ENCODE data around the gene PTEN. TPM values are rescaled to one million over a fixed set of nuclear protein-coding genes. Genes with fewer than 3 reads are reported as not detected.
"Not testable (repeated sequence)": the region's sequence is repeated elsewhere in the genome, so short reads cannot be mapped to it uniquely, and the experiment has no call there.

PTEN gene
- polyA plus RNA-seq, 2 donors = 18.2 to 25.2 TPM

DNA sequence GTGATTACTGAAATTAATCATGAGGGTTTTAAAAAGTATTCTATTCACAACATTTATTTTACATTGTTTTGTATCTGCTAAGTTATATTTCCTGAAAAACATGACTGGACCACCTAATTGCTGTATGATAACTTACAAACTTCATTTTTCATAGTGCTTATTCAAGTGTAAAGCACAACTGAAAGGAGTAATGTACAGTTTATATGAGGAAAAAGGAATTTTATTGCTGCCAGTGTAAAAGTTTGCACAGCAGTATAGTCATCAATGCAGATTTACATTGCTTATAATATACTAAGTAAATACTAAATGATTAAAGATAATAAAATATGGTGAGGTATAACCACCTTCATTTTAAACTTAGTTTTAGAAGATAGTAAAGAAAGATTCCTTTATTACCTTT is 4.0 kb downstream of the PTEN start:
- H3K4me1 ChIP-seq (ENCODE audit: control insufficient read depth in 2 of 2, insufficient read depth in 2 of 2, low read length in 1 of 2) = peaks cover 2 to 3% of the 10 kb centered on the region in 2 donors
- no peak overlapping the region for H3K27ac ChIP-seq (ENCODE audit: low read depth in 2 of 2, low read length in 1 of 2)
- no peaks in the 10 kb centered on the region for H3K36me3 ChIP-seq (ENCODE audit: control insufficient read depth in 2 of 2, insufficient read depth in 2 of 2, low read length in 1 of 2)
- no peaks in the 10 kb centered on the region for H3K9me3 ChIP-seq (ENCODE audit: control insufficient read depth in 2 of 2, insufficient read depth in 1 of 2, low read depth in 1 of 2, low read length in 1 of 2)
- H3K4me3 ChIP-seq (ENCODE audit: low read depth in 1 of 2, low read length in 2 of 2) = peak overlapping the region in 1 of 2 donors; percentile 35
- no peaks in the 10 kb centered on the region for H3K27me3 ChIP-seq (ENCODE audit: control insufficient read depth in 1 of 2, insufficient read depth in 2 of 2, low read length in 2 of 2)

DNA sequence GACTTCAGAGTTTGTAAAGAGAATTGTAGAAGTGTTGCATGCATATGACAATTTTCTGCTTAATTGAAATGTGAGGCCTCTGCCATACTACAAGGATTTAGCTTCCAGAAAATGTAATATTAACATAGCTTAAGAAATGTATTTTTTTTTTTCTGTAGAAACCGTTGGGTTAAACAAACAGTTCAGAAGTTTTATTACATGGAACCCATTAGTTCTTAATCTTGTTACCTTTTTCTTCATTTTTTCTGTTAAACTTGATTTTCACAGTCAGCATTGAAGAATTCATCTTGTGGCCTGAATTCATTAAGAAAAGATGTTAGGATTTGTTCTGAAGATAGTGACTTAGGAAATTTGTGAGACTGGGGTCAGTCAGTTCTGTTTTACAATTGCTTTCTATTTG is 4.9 kb downstream of the PTEN start:
- no peak overlapping the region for H3K27ac ChIP-seq (ENCODE audit: low read depth in 2 of 2, low read length in 1 of 2)
- H3K27me3 ChIP-seq (ENCODE audit: control insufficient read depth in 1 of 2, insufficient read depth in 2 of 2, low read length in 2 of 2) = no peaks in the 10 kb centered on the region
- 17 to 18% methylated on average over 1 of the region's 1 CpG for WGBS, 2 donors
- H3K36me3 ChIP-seq (ENCODE audit: control insufficient read depth in 2 of 2, insufficient read depth in 2 of 2, low read length in 1 of 2) = no peaks in the 10 kb centered on the region
- peaks cover 2 to 3% of the 10 kb centered on the region in 2 donors for H3K4me1 ChIP-seq (ENCODE audit: control insufficient read depth in 2 of 2, insufficient read depth in 2 of 2, low read length in 1 of 2)
- H3K4me3 ChIP-seq (ENCODE audit: low read depth in 1 of 2, low read length in 2 of 2) = peak overlapping the region in 1 of 2 donors; percentile 33
- no peaks in the 10 kb centered on the region for H3K9me3 ChIP-seq (ENCODE audit: control insufficient read depth in 2 of 2, insufficient read depth in 1 of 2, low read depth in 1 of 2, low read length in 1 of 2)

DNA sequence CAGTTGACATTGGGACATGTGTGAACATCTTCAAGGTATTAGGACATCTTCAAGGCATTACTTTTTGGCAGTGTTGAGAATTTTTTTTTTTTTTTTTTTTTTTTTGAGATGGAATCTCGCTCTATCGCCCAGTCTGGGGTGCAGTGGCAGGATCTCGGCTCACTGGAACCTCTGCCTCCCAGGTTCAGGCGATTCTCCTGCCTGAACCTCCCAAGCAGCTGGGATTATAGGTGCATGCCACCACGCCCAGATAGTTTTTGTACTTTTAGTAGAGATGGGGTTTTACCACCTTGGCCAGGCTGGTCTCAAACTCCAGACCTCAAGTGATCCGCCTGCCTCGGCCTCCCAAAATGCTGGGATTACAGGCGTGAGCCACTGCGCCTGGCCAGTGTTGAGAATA is 5.7 kb downstream of the PTEN start:
- peak overlapping the region; percentile 21 to 55 for H3K27ac ChIP-seq (ENCODE audit: low read depth in 2 of 2, low read length in 1 of 2)
- 74 to 82% methylated on average over 9 of the region's 9 CpGs for WGBS, 2 donors
- H3K4me1 ChIP-seq (ENCODE audit: control insufficient read depth in 2 of 2, insufficient read depth in 2 of 2, low read length in 1 of 2) = not testable (repeated sequence)

DNA sequence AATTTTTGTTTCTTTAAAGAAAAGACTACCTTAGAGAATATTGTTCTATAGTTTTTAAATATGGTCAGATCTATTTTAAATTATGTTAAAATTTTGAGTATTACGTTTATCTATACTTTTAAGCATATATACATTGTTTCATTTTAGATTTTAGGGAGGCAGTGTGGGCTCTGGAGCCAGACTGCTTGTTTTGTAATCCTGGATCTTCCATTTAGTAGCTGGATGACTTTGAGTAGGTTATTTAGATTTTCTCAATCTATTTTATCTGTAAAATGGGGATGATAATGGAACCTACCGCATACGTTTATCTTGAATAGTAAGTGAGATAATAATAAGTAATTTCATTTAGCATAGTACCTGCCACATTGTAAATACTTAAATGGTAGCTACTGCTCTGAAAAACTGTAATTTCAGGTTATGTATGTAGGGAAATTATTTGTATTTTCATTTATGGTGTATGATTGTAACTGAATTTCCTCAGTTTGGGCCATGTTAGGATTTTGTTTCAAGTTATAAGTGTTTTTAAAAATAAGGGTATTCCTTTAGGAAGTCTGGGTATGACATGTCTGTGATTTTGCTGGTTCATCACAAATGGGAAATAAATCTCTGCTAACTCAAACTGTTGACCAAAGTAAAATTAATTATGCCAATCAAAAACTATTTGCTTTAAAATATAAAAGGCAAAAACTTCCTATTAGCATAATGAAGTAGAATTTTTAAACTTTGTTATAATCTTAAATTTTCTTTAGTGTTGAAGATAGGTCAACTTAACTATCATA is 6.5 kb downstream of the PTEN start:
- H3K27me3 ChIP-seq (ENCODE audit: control insufficient read depth in 1 of 2, insufficient read depth in 2 of 2, low read length in 2 of 2) = no peaks in the 10 kb centered on the region
- WGBS, 2 donors = 68 to 85% methylated on average over 3 of the region's 3 CpGs
- no peak overlapping the region for H3K4me3 ChIP-seq (ENCODE audit: low read depth in 1 of 2, low read length in 2 of 2)
- H3K36me3 ChIP-seq (ENCODE audit: control insufficient read depth in 2 of 2, insufficient read depth in 2 of 2, low read length in 1 of 2) = no peaks in the 10 kb centered on the region
- peaks cover 2 to 3% of the 10 kb centered on the region in 2 donors for H3K4me1 ChIP-seq (ENCODE audit: control insufficient read depth in 2 of 2, insufficient read depth in 2 of 2, low read length in 1 of 2)
- H3K9me3 ChIP-seq (ENCODE audit: control insufficient read depth in 2 of 2, insufficient read depth in 1 of 2, low read depth in 1 of 2, low read length in 1 of 2) = no peaks in the 10 kb centered on the region
- no peak overlapping the region for H3K27ac ChIP-seq (ENCODE audit: low read depth in 2 of 2, low read length in 1 of 2)

More for the DNA sequence above, 5.7 kb downstream of the PTEN start:
- H3K9me3 ChIP-seq (ENCODE audit: control insufficient read depth in 2 of 2, insufficient read depth in 1 of 2, low read depth in 1 of 2, low read length in 1 of 2); H3K27me3 ChIP-seq (ENCODE audit: control insufficient read depth in 1 of 2, insufficient read depth in 2 of 2, low read length in 2 of 2); H3K36me3 ChIP-seq (ENCODE audit: control insufficient read depth in 2 of 2, insufficient read depth in 2 of 2, low read length in 1 of 2): not testable (repeated sequence)
- peak overlapping the region in 1 of 2 donors; percentile 19 for H3K4me3 ChIP-seq (ENCODE audit: low read depth in 1 of 2, low read length in 2 of 2)

DNA sequence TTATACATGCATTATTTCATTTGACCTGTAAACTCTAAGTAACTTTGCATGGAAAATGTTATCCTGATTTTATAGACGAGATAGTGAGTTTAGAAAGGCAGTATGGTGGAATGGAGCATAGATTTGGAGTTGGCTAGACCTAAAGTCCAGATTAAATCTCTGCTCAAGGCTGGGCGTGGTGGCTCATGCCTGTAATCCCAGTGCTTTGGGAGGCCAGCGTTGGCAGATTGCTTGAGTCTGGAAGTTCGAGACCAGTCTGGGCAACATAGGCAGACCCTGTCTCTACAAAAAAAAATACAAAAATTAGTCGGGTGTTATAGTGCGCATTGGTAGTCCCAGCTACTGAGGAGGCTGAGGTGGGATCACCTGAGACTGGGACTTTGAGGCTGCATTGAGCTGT is 9.4 kb downstream of the PTEN start:
- Histone ChIP-seq H3K4me1 (ENCODE audit: control insufficient read depth in 2 of 2, insufficient read depth in 2 of 2, low read length in 1 of 2) (peaks cover 2 to 3% of the 10 kb centered on the region in 2 donors), H3K4me3 (ENCODE audit: low read depth in 1 of 2, low read length in 2 of 2) (no peak overlapping the region), H3K27me3 (ENCODE audit: control insufficient read depth in 1 of 2, insufficient read depth in 2 of 2, low read length in 2 of 2) (no peaks in the 10 kb centered on the region), H3K36me3 (ENCODE audit: control insufficient read depth in 2 of 2, insufficient read depth in 2 of 2, low read length in 1 of 2) (no peaks in the 10 kb centered on the region), H3K27ac (ENCODE audit: low read depth in 2 of 2, low read length in 1 of 2) (peak overlapping the region in 1 of 2 donors; percentile 9), H3K9me3 (ENCODE audit: control insufficient read depth in 2 of 2, insufficient read depth in 1 of 2, low read depth in 1 of 2, low read length in 1 of 2) (no peaks in the 10 kb centered on the region)
- 92 to 93% methylated on average over 6 of the region's 6 CpGs for WGBS, 2 donors

DNA sequence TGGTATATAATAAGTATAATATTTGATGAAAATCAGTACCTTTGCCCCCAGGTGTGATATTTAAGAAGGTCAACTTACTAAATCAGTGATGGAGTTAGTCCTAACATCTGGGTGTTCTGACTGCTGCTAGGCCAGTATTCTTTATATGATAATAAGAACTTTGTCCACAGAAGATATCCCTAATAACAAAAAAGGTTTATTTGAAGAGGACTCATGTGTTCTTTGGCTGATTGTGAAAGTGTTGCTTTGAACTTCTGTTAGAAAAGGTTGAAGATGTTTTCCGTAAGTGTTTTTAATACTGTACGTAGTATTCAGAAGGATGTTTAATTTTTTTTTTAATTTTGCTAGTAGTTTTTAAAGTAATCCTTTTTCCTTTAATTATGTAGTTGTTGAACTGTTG is 10.2 kb downstream of the PTEN start:
- Histone ChIP-seq H3K36me3 (ENCODE audit: control insufficient read depth in 2 of 2, insufficient read depth in 2 of 2, low read length in 1 of 2) (no peaks in the 10 kb centered on the region), H3K4me1 (ENCODE audit: control insufficient read depth in 2 of 2, insufficient read depth in 2 of 2, low read length in 1 of 2) (peaks cover 2 to 3% of the 10 kb centered on the region in 2 donors), H3K27me3 (ENCODE audit: control insufficient read depth in 1 of 2, insufficient read depth in 2 of 2, low read length in 2 of 2) (no peaks in the 10 kb centered on the region), H3K4me3 (ENCODE audit: low read depth in 1 of 2, low read length in 2 of 2) (no peak overlapping the region), H3K9me3 (ENCODE audit: control insufficient read depth in 2 of 2, insufficient read depth in 1 of 2, low read depth in 1 of 2, low read length in 1 of 2) (no peaks in the 10 kb centered on the region), H3K27ac (ENCODE audit: low read depth in 2 of 2, low read length in 1 of 2) (no peak overlapping the region)
- WGBS, 2 donors = 69 to 71% methylated on average over 2 of the region's 2 CpGs

DNA sequence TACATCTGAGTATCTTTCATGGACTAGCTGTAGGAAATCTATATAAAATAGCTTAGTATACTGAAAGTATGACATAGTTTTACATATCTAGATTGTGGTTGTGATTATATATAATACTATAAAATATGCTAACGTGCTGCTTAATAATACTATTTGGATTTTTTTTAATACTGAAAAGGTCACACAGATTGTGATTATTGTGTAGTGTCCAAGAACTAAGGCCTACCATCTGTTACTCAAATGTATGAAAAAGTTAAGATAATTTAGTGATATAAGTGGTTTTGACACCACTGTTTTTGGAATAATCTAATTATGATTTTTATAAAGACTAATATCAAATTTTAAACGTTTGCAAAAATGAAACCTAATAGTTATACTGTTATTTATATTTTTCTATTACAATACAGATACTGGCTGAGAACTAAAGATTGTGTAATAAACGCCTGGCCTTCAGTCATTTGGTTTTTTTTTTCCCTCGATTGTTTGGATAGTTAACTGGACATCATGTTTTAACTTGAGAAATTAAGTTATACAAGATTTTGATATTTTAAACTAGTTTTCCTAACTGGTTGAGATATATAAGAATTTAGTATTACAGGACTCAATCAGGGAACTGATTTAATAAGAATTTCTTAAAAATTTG is 12.6 kb downstream of the PTEN start:
- no peaks in the 10 kb centered on the region for H3K4me1 ChIP-seq (ENCODE audit: control insufficient read depth in 2 of 2, insufficient read depth in 2 of 2, low read length in 1 of 2)

DNA sequence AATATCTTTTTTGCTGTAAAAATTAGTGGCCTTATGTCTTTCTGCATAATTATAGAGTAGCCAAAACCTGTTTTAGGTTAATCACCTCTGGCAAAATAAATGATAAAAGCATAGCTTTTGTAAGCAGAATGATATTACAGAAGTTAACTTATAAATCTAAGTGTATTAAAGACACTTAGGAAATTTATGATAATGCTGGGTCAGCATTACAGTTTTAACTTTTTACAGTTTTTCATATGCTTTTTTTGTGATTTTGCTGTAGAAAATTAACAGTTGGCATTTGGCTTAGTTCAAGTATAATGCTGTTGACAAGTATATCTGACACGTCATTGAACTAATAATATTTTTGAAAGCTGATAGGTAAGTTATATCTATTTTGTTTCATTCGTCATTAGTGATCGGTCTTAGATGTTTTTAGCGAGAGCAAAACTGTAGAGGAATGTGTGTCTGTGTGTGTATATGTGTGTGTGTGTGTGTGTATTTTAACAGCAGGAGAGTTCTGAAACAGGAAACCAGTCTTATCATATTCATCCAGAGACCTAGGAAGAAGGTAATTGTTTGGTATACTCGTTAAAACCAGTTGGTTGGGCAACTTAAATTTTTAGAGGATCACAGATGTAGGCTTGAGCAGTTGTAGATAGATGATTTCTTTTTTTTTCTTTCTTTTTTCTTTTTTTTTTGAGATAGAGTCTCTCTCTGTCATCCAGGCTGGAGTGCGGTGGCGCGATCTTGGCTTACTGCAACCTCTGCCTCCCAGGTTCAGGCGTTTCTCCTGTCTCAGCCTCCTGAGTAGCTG is 15.4 kb downstream of the PTEN start:
- H3K4me1 ChIP-seq (ENCODE audit: control insufficient read depth in 2 of 2, insufficient read depth in 2 of 2, low read length in 1 of 2) = no peaks in the 10 kb centered on the region
- H3K27me3 ChIP-seq (ENCODE audit: control insufficient read depth in 1 of 2, insufficient read depth in 2 of 2, low read length in 2 of 2) = no peaks in the 10 kb centered on the region
- WGBS, 2 donors = 79 to 86% methylated on average over 9 of the region's 9 CpGs
- H3K9me3 ChIP-seq (ENCODE audit: control insufficient read depth in 2 of 2, insufficient read depth in 1 of 2, low read depth in 1 of 2, low read length in 1 of 2) = no peaks in the 10 kb centered on the region
- no peak overlapping the region for H3K27ac ChIP-seq (ENCODE audit: low read depth in 2 of 2, low read length in 1 of 2)
- H3K4me3 ChIP-seq (ENCODE audit: low read depth in 1 of 2, low read length in 2 of 2) = no peak overlapping the region
- H3K36me3 ChIP-seq (ENCODE audit: control insufficient read depth in 2 of 2, insufficient read depth in 2 of 2, low read length in 1 of 2) = no peaks in the 10 kb centered on the region

More for the DNA sequence above, 12.6 kb downstream of the PTEN start:
- 34 to 39% methylated on average over 4 of the region's 4 CpGs for WGBS, 2 donors
- H3K27ac ChIP-seq (ENCODE audit: low read depth in 2 of 2, low read length in 1 of 2) = no peak overlapping the region
- no peak overlapping the region for H3K4me3 ChIP-seq (ENCODE audit: low read depth in 1 of 2, low read length in 2 of 2)
- no peaks in the 10 kb centered on the region for H3K9me3 ChIP-seq (ENCODE audit: control insufficient read depth in 2 of 2, insufficient read depth in 1 of 2, low read depth in 1 of 2, low read length in 1 of 2)
- H3K27me3 ChIP-seq (ENCODE audit: control insufficient read depth in 1 of 2, insufficient read depth in 2 of 2, low read length in 2 of 2) = no peaks in the 10 kb centered on the region
- no peaks in the 10 kb centered on the region for H3K36me3 ChIP-seq (ENCODE audit: control insufficient read depth in 2 of 2, insufficient read depth in 2 of 2, low read length in 1 of 2)

DNA sequence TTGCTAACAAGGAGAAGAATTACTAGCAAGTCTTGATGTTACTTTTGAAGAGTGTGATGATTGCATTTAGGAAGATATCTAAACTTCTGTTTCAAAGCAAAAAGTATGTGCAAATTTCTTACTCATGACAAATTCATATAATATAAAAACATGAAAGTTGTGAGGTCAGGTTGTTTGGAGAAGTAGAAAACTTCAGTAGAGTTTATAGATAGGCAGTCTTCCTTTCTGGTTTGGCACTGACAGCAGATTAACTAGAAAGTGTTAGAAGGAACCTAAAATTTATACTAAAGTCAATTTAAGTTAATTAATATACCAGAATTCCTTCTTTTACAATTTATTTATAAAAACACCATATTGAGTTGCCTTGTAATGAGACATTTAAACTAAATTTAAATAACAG is 16.9 kb downstream of the PTEN start:
- no peak overlapping the region for H3K4me3 ChIP-seq (ENCODE audit: low read depth in 1 of 2, low read length in 2 of 2)
- no peaks in the 10 kb centered on the region for H3K27me3 ChIP-seq (ENCODE audit: control insufficient read depth in 1 of 2, insufficient read depth in 2 of 2, low read length in 2 of 2)
- H3K36me3 ChIP-seq (ENCODE audit: control insufficient read depth in 2 of 2, insufficient read depth in 2 of 2, low read length in 1 of 2) = no peaks in the 10 kb centered on the region
- H3K9me3 ChIP-seq (ENCODE audit: control insufficient read depth in 2 of 2, insufficient read depth in 1 of 2, low read depth in 1 of 2, low read length in 1 of 2) = no peaks in the 10 kb centered on the region
- H3K27ac ChIP-seq (ENCODE audit: low read depth in 2 of 2, low read length in 1 of 2) = no peak overlapping the region
- no peaks in the 10 kb centered on the region for H3K4me1 ChIP-seq (ENCODE audit: control insufficient read depth in 2 of 2, insufficient read depth in 2 of 2, low read length in 1 of 2)
